HepG2 (cell line): ENCODE measurements around the gene ACOXL. TPM values are rescaled to one million over a fixed set of nuclear protein-coding genes. Genes with fewer than 3 reads are reported as not detected.

ENCODE experiments used
- CBX1 ChIP-seq: IDR thresholded peaks from one replicate; pipeline ENCODE4 v1.6.1; 2016; ENCODE audit warnings: antibody characterized with exemption, low read depth
- CREB1 ChIP-seq, 2 experiments: fragments of 450-650 bp in 1 of 2; IDR thresholded peaks; 2 replicates each; pipeline ENCODE4 v1.6.1; 2016 to 2017; ENCODE audit warnings: control low read depth in 1 of 2, mild to moderate bottlenecking in 1 of 2, missing compliant biosample characterization in 1 of 2, missing genetic modification characterization in 1 of 2
- FOXM1 ChIP-seq: sonication (generic); formaldehyde crosslinking; IDR thresholded peaks from 2 replicates; pipeline ENCODE4 v1.5.0; 2020; ENCODE audit warnings: missing genetic modification reagents
- FOXP1 ChIP-seq, 2 experiments: fragments of 450-650 bp in 1 of 2; IDR thresholded peaks; 2 replicates each; pipeline ENCODE4 v1.6.1; 2017 to 2018; ENCODE audit warnings: antibody characterized with exemption in 1 of 2
- GABPB1 ChIP-seq: IDR thresholded peaks from 2 replicates; pipeline ENCODE4 v1.6.1; 2016; ENCODE audit warnings: mild to moderate bottlenecking, missing genetic modification reagents, moderate library complexity, missing compliant biosample characterization
- HDAC1 ChIP-seq: sonication (generic); formaldehyde crosslinking; IDR thresholded peaks from 2 replicates; pipeline ENCODE4 v1.5.1; 2020; ENCODE audit warnings: mild to moderate bottlenecking, missing genetic modification reagents
- HES4 ChIP-seq: sonication (generic); formaldehyde crosslinking; IDR thresholded peaks from 2 replicates; pipeline ENCODE4 v1.9.0; 2021; ENCODE audit warnings: mild to moderate bottlenecking, missing genetic modification reagents, borderline replicate concordance
- HMG20A ChIP-seq: IDR thresholded peaks from 2 replicates; pipeline ENCODE4 v1.6.1; 2016; ENCODE audit warnings: borderline replicate concordance
- KDM5A ChIP-seq: fragments of 200-600 bp; sonication (generic); IDR thresholded peaks from 2 replicates; pipeline ENCODE4 v1.7.0; 2018; ENCODE audit warnings: antibody characterized with exemption, mild to moderate bottlenecking, low read length, borderline replicate concordance
- KMT2A ChIP-seq: sonication (generic); formaldehyde crosslinking; IDR thresholded peaks from 2 replicates; pipeline ENCODE4 v1.4.0; 2020; ENCODE audit warnings: missing genetic modification reagents
- MTF1 ChIP-seq: sonication (generic); formaldehyde crosslinking; IDR thresholded peaks from 2 replicates; pipeline ENCODE4 v1.5.0; 2020; ENCODE audit warnings: missing genetic modification reagents
- NFYC ChIP-seq: IDR thresholded peaks from 2 replicates; pipeline ENCODE4 v1.6.1; 2016; ENCODE audit warnings: missing genetic modification reagents, missing compliant biosample characterization
- SMC3 ChIP-seq: IDR thresholded peaks from 2 replicates; pipeline ENCODE4 v1.6.1; 2011; ENCODE audit warnings: low read length, improper control_type of control experiment
- U2AF2 ChIP-seq: fragments of 200-400 bp; formaldehyde crosslinking; IDR thresholded peaks from 2 replicates; pipeline ENCODE4 v1.6.1; 2017; ENCODE audit warnings: low read depth, mild to moderate bottlenecking, low read length
- ZBTB7B ChIP-seq: sonication (generic); formaldehyde crosslinking; IDR thresholded peaks from 2 replicates; pipeline ENCODE4 v1.4.0; 2020; ENCODE audit warnings: missing genetic modification reagents
- ZFP36 ChIP-seq: fragments of 150-350 bp; IDR thresholded peaks from 2 replicates; pipeline ENCODE4 v1.6.1; 2018; ENCODE audit warnings: borderline replicate concordance, low read length, low read depth; ENCODE audit not compliant: partially characterized antibody
- ZFX ChIP-seq: sonication (generic); formaldehyde crosslinking; IDR thresholded peaks from 2 replicates; pipeline ENCODE4 v1.4.0; 2020; ENCODE audit warnings: mild to moderate bottlenecking, low read depth, missing genetic modification reagents, moderate library complexity
- ZFY ChIP-seq: sonication (generic); formaldehyde crosslinking; IDR thresholded peaks from 2 replicates; pipeline ENCODE4 v1.4.0; 2020; ENCODE audit warnings: missing genetic modification reagents
- ZNF382 ChIP-seq: sonication (generic); formaldehyde crosslinking; IDR thresholded peaks from 2 replicates; pipeline ENCODE4 v1.5.0; 2020; ENCODE audit warnings: missing genetic modification reagents, mild to moderate bottlenecking, borderline replicate concordance
- ZNF501 ChIP-seq: sonication (generic); formaldehyde crosslinking; IDR thresholded peaks from 2 replicates; pipeline ENCODE4 v1.5.1; 2020; ENCODE audit warnings: mild to moderate bottlenecking, moderate library complexity, missing genetic modification reagents
- polyA plus RNA-seq, 8 experiments: library from polyadenylated mRNA; depleted of rRNA in 3 of 8; stranded (reverse) in 7 of 8; unstranded in 1 of 8; fragments of >200 nt; fragmentation: Illumina TruSeq in 4 of 8; extraction: Trizol in 4 of 8; gene quantifications; 2 replicates each; pipeline versions ENCODE4 v1.2.1 to v1.2.3, GENCODE V29; 2011 to 2016; ENCODE audit warnings: low read depth in 4 of 8, missing spikeins in 1 of 8, mixed read lengths in 1 of 8; ENCODE audit not compliant: insufficient read depth in 1 of 8
- total RNA-seq, 5 experiments: library from RNA; depleted of rRNA; stranded (reverse); fragments of >200 nt; fragmentation: Illumina TruSeq; extraction: Trizol; gene quantifications; 2 replicates each; pipeline ENCODE4 v1.2.3, GENCODE V29; 2016; ENCODE audit warnings: low read depth in 1 of 5
- TF ChIP-seq, protein P1 (sequence below): IDR thresholded peaks from 2 replicates; pipeline ENCODE4 v1.6.1; 2016
- TF ChIP-seq, protein P2 (sequence below): sonication (generic); formaldehyde crosslinking; IDR thresholded peaks from 2 replicates; pipeline ENCODE4 v1.8.0; 2022; ENCODE audit warnings: missing genetic modification reagents, mild to moderate bottlenecking, borderline replicate concordance
- TF ChIP-seq, protein P3 (sequence below): sonication (generic); formaldehyde crosslinking; IDR thresholded peaks from 2 replicates; pipeline ENCODE4 v1.4.0; 2020; ENCODE audit warnings: missing genetic modification reagents
- TF ChIP-seq, protein P4 (sequence below): sonication (generic); formaldehyde crosslinking; IDR thresholded peaks from 2 replicates; pipeline ENCODE4 v1.4.0; 2020; ENCODE audit warnings: mild to moderate bottlenecking, missing genetic modification reagents
- TF ChIP-seq, protein P5 (sequence below): sonication (generic); formaldehyde crosslinking; IDR thresholded peaks from 2 replicates; pipeline ENCODE4 v1.5.0; 2020; ENCODE audit warnings: mild to moderate bottlenecking, missing genetic modification reagents

ACOXL gene
- total and polyA plus RNA-seq, 2 of the 13 experiments (the other 11 are each of a cell fraction or from before 2014, with no cell fraction given) = not detected

DNA sequence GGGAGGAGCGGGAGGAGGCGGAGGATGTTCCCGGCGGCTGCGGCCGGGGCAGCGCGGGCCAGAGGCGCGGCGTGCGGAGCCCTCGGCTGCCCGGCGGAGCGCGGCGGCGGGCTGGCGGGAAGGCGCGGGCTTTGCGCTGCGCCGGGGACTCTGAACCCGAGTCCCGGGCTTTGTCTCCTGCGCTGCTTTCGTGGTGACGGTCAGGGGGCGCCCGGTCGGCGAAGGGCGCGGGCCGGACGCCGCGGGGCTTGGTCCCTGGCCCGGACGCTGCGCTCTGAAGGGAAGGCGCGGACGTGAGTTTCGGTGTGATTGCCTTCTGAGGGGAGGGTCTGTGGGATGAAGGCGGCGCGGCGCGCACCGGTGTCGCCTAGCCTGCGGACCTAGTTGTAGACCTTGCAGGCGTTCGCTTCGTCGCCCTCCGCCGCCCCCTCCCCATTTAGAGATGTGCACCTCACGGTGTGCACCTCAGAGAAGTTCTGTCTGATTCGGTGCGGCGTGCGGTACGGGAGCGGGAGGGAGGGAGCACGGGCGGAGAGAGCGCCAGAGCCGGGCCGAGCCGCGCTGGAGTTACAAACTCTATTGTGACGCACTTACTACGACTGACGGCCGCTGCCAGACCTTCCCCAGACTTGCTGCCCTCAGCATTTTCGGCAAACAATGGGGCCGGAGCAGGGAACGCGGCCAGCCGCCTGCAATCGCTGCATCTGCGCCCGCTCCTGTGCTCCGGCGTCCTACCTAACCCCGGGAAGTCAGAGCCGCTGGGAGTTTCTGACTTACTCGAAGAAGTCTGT lies 390.5 kb downstream of the ACOXL start (continued):
- no peak for TF ChIP-seq U2AF2
- no peak for TF ChIP-seq HMG20A (CRISPR knock-in tag)
- TF ChIP-seq ZFP36 = no peak
- no peak; the same call in 1 of the 2 replicates for TF ChIP-seq KDM5A
- TF ChIP-seq, protein P1, sequence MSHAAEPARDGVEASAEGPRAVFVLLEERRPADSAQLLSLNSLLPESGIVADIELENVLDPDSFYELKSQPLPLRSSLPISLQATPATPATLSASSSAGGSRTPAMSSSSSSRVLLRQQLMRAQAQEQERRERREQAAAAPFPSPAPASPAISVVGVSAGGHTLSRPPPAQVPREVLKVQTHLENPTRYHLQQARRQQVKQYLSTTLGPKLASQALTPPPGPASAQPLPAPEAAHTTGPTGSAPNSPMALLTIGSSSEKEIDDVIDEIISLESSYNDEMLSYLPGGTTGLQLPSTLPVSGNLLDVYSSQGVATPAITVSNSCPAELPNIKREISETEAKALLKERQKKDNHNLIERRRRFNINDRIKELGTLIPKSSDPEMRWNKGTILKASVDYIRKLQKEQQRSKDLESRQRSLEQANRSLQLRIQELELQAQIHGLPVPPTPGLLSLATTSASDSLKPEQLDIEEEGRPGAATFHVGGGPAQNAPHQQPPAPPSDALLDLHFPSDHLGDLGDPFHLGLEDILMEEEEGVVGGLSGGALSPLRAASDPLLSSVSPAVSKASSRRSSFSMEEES (CRISPR knock-in tag) = no peak
- TF ChIP-seq ZFY (CRISPR knock-in tag) = peak; percentile 56
- TF ChIP-seq MTF1 = no peak
- TF ChIP-seq KMT2A = peak; percentile 87
- TF ChIP-seq, protein P2, sequence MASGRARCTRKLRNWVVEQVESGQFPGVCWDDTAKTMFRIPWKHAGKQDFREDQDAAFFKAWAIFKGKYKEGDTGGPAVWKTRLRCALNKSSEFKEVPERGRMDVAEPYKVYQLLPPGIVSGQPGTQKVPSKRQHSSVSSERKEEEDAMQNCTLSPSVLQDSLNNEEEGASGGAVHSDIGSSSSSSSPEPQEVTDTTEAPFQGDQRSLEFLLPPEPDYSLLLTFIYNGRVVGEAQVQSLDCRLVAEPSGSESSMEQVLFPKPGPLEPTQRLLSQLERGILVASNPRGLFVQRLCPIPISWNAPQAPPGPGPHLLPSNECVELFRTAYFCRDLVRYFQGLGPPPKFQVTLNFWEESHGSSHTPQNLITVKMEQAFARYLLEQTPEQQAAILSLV (CRISPR knock-in tag) = peak; percentile 52; the same call in 1 of the 2 replicates
- no peak for TF ChIP-seq CBX1
- no peak for TF ChIP-seq FOXP1 (IDR thresholded peaks at IDR 0.05)
- no peak for TF ChIP-seq FOXP1 (CRISPR knock-in tag; IDR thresholded peaks at IDR 0.05)
- peak; percentile 66; the same call in 1 of the 2 replicates for TF ChIP-seq ZNF501 (CRISPR knock-in tag)
- TF ChIP-seq, protein P3, sequence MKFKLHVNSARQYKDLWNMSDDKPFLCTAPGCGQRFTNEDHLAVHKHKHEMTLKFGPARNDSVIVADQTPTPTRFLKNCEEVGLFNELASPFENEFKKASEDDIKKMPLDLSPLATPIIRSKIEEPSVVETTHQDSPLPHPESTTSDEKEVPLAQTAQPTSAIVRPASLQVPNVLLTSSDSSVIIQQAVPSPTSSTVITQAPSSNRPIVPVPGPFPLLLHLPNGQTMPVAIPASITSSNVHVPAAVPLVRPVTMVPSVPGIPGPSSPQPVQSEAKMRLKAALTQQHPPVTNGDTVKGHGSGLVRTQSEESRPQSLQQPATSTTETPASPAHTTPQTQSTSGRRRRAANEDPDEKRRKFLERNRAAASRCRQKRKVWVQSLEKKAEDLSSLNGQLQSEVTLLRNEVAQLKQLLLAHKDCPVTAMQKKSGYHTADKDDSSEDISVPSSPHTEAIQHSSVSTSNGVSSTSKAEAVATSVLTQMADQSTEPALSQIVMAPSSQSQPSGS (CRISPR knock-in tag) = no peak
- no peak for TF ChIP-seq HES4
- peak; percentile 61; the same call in 1 of the 2 replicates for TF ChIP-seq CREB1 (IDR thresholded peaks at IDR 0.05)
- TF ChIP-seq CREB1 (CRISPR knock-in tag; IDR thresholded peaks at IDR 0.05) = no peak
- no peak for TF ChIP-seq ZBTB7B (CRISPR knock-in tag)
- no peak for TF ChIP-seq FOXM1
- TF ChIP-seq GABPB1 = peak; percentile 49; the same call in 1 of the 2 replicates
- TF ChIP-seq ZFX = peak; percentile 56
- no peak for TF ChIP-seq NFYC
- TF ChIP-seq, protein P4, sequence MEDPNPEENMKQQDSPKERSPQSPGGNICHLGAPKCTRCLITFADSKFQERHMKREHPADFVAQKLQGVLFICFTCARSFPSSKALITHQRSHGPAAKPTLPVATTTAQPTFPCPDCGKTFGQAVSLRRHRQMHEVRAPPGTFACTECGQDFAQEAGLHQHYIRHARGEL = no peak
- TF ChIP-seq ZNF382 = no peak
- TF ChIP-seq HDAC1 = peak; percentile 81
- TF ChIP-seq, protein P5, sequence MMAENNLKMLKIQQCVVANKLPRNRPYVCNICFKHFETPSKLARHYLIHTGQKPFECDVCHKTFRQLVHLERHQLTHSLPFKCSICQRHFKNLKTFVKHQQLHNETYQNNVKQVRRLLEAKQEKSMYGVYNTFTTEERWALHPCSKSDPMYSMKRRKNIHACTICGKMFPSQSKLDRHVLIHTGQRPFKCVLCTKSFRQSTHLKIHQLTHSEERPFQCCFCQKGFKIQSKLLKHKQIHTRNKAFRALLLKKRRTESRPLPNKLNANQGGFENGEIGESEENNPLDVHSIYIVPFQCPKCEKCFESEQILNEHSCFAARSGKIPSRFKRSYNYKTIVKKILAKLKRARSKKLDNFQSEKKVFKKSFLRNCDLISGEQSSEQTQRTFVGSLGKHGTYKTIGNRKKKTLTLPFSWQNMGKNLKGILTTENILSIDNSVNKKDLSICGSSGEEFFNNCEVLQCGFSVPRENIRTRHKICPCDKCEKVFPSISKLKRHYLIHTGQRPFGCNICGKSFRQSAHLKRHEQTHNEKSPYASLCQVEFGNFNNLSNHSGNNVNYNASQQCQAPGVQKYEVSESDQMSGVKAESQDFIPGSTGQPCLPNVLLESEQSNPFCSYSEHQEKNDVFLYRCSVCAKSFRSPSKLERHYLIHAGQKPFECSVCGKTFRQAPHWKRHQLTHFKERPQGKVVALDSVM (CRISPR knock-in tag) = no peak
- TF ChIP-seq SMC3 = no peak
